NCI-H82 treated with DMSO at 0.1 percent for 48 hours (cell line): ENCODE data around the gene SURF4.
"Not testable (repeated sequence)": the region's sequence is repeated elsewhere in the genome, so short reads cannot be mapped to it uniquely, and the experiment has no call there.

Source experiments
- DNase-seq: peaks from one replicate; lab custom pipeline; 2025; ENCODE audit not compliant: unreplicated experiment; lab: John Stamatoyannopoulos, UW

Gene SURF4

DNA sequence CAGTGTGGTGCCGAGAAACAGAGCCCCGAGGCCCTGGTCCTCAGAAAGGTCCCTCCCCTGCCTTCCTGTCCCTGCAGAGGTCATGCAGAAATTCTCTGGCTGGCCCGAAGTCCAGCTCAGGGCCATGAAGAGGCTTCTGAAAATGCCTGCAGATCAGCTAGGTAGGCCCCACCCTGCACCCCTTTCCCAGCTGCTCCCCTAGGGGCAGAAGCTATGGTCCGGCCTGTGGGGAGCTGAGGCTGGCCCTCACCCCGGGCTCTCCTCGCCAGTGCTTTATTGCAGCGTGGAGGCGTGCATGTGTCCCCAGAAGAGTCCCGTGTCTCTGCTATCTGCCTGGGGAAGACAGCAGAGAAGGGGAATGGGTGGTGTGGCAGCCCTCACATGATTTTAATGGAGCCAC lies 22.0 kb upstream of the SURF4 start:
- no peak for DNase-seq

DNA sequence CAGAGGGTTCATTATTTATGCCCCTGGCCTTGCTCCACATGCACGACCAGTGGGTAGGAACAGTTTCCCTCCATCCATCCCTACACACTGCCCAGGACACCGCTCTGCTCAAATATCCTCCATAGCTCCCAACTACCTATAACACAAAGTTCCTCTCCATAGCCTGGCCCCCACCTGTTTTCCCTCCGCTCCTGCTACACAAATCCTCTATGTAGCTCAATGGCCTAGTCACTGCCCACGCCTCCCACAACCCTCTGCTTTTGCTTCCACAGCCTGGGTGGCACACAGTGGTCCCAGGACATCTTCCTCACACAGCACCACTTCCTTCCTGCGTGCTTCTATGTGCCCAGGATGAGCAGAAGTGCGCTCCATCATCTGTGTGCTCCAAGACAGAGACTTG lies 21.5 kb upstream of the SURF4 start:
- no peak for DNase-seq

DNA sequence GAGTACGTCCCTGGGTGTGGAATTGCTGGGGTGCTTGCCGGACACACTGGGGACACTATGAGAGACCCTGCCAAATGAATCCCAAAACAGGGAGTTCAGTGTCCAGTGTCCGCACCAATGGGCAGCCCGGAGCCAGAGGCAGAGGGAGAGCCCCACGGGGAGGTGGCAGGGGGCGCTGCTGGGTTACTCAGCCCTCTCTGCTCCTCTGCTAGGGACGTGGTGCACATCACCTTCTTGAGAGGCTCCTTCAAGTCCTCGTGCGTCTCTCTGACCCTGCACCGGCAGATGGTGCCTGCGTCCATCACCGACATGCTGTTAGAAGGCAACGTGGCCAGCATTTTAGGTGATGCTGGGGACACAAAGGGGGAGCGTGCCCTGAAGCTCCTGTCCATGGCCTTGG lies 21.1 kb upstream of the SURF4 start:
- DNase-seq, result no peak

DNA sequence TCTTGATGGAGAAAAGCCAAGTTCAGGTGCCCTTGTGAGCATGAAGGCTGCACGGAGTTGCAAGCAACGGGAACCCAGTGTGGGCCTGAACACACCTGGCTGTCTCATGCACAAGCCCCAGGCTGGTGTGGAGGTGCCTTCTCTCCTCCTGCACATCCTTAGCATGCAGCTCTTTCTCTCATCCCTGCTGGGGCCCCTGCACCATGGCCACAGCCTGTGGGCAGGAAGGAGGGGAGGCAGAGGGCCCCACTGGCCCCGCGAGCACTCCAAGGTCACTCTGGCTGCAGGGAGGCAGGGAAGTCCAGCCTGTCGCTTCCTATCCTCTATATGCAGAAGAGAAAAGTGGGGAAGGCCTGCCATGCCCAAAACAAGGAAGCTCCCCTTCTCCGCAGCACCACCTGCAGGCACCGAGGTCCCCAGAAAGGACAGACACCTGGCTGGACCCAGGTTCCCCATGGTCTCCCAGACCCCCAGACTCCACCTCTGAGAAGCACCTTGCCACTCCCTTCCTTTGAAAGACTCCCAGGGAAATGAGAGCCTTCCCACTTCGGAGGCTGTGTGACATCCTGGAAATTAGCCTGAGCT lies 18.9 kb upstream of the SURF4 start:
- no peak for DNase-seq

DNA sequence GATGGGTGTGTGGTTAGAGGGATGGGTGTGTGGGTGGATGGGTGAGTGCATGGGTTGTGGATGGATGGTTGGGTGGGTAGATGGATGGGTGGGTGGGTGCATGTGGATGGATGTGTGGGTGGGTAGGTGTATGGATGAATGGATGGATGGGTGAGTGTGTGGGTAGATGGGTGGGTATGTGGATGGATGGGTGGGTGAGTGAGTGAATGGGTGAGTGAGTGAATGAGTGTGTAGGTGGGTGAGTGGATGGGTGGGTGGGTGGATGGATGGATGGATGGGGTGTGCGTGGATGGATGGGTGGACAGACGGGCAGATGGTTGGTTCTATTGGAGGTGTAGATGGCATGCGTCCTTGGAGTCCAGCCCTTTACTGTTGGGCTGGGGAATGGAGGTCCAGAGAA lies 17.5 kb upstream of the SURF4 start:
- no peak for DNase-seq

DNA sequence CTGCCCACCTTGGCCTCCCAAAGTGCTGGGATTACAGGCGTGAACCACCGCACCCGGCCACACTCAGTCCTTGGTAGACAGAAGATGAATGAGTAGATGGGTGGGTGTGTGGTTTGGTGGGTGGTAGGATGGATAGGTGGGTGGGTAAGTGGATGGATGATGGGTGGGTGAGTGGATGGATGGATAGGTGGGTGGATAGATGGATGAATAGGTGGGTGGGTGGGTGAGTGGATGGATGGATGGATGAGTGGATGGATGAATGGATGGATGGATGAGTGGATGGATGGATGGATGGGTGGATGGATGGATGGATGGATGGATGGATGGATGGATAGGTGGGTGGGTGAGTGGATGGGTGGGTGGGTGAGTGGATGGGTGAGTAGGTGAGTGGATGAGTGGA lies 16.4 kb upstream of the SURF4 start:
- not testable (repeated sequence) for DNase-seq

DNA sequence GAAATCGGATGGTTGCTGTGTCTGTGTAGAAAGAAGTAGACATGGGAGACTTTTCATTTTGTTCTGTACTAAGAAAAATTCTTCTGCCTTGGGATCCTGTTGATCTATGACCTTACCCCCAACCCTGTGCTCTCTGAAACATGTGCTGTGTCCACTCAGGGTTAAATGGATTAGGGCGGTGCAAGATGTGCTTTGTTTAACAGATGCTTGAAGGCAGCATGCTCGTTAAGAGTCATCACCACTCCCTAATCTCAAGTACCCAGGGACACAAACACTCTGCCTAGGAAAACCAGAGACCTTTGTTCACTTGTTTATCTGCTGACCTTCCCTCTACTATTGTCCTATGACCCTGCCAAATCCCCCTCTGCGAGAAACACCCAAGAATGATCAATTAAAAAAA lies 15.6 kb upstream of the SURF4 start:
- DNase-seq, result not testable (repeated sequence)

DNA sequence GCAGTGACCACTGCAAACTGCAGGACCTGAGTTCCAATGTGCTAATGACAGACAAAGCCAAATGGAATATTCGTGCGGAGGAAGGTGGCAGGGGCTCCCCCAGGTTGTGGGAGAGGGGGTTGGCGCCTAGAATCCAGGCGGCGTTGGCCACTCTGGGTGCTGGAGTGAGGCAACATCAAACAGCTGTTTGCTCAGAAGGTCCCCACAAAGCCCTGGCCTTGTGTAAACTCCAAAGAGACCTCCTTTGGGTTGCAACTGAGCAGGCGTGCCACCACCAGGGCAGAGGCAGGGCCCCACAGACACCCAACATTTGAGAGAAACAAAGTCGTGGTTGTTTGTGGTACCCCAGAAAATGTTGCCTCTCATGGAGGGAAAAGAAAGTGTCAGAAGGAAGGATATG lies 14.9 kb upstream of the SURF4 start:
- DNase-seq, result no peak

DNA sequence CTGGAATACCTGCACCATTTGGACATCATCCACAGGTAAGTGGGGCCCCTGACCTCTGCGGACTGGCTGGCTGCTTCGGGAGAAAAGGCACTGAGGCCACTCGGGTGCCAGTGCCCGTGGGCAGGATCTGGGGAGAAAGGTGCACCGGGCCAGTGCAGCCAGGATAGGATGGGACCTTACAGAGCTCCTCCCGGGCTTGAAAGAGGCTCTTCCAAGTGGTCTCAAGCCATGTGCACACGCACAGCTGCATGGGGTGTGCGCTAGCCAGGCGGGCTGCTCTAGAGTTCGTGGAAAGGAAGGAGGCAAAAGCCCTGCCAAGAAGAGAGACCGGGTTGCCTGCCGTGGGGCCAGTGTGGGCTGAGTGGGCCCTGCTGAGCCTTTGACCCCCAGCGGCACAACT lies 13.7 kb upstream of the SURF4 start:
- DNase-seq, result no peak

DNA sequence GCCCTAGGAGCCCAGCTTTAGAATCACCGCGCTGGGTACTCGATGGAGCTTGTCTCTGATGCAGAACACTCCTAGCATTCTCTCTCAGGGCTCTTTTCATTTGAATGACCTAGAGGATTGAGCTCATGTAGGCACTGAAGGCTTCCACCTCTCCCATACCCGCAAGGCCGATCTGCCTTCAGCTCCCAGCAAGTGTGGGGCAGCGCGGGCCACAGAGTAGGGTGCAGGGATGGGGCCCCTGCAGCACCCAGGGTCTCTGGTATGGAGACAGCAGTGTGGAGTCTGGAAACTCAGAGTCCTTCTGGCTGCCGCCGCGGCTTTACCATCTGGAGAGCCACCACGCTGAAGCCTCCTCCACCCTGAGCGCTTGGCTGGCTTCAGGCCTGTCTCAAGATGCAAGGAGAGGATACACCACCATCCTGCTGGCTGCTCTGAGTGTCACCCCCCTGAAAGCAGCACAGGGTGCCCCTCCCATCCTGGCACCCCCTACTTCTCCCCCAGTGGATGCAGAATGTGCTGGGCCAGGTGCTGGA lies 13.2 kb upstream of the SURF4 start:
- no peak for DNase-seq

DNA sequence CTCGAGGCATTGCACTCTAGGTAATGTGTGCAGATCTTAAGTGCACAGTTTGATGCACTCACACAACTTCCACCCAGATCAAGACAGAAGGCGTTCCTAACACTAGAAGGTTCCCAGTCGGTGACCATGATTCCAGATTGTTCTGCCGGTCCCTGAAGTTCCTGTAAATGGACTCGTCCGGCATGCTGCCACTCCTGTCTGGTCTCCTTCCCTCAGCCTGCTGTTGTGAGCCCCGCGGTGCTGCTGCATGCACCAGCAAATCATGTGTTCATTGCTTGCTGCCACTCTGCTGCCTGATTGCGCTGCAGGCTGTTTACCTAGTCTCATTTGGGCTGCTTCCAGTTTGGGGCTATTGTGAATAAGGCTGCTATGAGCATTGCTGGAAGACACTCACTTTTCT lies 11.8 kb upstream of the SURF4 start:
- DNase-seq, result no peak

DNA sequence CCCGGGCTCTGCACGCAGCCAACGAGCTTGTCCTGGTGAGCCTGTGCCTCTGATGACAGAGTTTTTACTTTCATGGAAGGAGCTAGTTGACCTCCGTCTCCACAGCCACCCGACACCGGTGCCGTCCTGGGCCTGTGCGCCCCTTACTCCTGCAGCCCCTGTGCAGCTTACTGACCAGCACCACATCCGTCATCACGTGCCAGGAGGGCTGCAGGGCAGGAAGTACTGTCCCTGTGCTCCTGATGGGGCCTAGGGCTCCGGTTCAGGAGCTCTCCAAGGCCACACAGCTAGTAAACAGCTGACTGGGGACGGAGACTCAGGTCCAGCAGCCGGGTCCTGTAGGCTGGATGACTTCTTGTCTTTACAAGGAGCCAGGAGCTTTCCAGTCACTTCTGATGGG lies 10.5 kb upstream of the SURF4 start:
- DNase-seq, result no peak

DNA sequence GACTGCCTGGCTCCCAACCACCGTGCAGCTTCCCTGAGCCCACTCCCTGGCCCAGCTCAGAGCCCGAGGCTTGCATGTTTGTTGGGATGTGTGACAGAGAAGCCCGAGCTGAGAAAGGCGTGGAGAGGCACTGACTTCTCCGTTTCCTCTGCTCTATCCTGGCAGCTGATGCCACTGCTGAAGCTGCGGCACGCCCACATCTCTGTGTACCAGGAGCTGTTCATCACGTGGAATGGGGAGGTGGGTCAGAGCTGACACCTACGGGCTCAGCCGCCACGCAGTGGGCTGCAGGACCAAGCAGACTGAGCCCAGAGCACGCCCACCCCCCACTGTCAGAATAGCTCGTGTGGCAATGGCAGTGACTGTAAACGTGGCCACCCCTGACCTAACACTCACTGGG lies 9.6 kb upstream of the SURF4 start:
- no peak for DNase-seq

DNA sequence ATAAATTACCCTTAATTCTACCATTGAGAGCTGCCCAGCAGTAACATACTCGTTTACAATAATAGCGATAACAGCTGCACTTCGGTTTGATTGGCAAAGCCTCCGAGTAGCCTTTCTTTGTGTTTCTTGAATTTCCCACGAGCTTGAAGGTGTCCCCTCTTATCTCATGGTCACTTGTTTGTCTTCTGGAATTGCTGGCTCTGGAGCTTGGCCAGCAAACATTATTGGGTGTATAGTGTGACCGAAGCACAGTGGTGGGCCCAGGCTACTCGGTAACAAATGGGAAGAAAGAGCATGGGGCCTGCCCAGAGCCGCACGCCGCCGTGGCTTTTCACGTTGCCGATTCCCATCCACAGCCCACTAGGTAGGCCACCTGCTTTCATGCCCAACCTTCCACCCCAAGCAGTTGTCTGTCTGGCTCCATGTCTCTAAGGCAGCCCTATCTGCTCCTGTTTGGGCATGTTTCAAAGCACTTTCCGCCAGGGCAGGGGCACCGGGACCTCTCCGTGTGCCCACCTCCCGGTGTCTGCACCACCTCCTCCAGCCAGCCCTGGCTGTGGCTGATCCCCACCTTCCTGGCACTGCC lies 9.0 kb upstream of the SURF4 start:
- DNase-seq, result no peak

DNA sequence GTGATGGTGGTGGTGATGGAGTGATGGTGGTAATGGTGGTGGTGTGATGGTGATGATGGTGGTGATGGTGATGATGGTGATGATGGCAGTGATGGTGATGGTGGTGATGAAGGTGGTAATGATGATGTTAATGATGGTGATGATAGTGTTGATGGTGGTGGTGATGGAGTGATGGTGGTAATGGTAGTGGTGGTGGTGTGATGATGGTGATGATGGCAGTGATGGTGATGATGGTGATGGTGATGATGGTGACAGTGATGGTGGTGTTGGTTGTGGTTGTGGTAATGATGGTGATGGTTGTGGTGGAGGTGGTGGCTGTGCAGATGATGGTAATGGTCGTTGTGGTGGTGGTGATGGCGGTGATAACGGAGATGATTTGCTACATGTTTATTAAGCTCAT lies 7.6 kb upstream of the SURF4 start:
- DNase-seq, result no peak

DNA sequence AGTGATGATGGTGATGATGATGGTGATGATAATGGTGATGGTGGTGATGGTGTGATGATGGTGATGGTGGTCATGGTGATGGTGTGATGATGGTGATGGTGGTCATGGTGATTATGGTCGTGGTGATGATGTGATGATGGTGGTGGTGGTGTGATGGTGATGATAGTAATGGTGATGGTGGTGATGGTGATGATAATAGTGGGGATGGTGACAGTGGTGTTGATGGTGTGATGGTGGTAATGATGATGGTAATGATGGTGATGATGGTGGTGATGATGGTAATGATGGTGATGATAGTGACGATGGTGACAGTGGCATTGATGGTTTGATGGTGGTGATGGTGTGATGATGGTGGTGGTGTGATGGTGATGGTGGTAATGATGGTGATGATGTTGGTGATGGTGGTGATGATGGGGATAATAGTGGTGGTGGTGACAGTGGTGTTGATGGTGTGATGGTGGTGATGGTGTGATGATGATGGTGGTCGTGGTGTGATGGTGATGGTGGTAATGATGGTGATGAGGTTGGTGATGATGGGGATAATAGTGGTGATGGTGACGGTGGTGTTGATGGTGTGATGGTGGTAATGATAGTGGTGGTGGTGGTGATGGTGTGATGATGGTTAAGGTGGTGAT lies 6.8 kb upstream of the SURF4 start:
- no peak for DNase-seq

DNA sequence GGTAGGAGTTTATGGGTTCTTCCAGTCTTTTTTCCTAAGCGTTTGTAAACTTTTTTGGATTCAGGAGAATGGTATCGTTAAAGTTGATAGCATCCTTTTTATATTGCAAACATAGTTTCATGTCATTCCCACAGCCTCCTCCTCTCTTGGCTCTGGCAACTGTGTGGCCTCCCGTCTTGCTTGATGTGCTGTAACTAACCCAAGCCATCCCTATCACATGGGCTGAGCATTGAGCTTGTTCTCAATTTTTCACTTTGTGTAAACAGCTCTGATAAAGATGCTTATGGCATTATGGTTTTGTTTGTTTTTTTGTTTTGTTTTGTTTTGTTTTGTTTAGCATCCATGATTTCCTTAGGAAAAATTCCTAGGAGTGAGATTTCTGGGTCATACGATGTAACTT lies 4.9 kb upstream of the SURF4 start:
- no peak for DNase-seq

DNA sequence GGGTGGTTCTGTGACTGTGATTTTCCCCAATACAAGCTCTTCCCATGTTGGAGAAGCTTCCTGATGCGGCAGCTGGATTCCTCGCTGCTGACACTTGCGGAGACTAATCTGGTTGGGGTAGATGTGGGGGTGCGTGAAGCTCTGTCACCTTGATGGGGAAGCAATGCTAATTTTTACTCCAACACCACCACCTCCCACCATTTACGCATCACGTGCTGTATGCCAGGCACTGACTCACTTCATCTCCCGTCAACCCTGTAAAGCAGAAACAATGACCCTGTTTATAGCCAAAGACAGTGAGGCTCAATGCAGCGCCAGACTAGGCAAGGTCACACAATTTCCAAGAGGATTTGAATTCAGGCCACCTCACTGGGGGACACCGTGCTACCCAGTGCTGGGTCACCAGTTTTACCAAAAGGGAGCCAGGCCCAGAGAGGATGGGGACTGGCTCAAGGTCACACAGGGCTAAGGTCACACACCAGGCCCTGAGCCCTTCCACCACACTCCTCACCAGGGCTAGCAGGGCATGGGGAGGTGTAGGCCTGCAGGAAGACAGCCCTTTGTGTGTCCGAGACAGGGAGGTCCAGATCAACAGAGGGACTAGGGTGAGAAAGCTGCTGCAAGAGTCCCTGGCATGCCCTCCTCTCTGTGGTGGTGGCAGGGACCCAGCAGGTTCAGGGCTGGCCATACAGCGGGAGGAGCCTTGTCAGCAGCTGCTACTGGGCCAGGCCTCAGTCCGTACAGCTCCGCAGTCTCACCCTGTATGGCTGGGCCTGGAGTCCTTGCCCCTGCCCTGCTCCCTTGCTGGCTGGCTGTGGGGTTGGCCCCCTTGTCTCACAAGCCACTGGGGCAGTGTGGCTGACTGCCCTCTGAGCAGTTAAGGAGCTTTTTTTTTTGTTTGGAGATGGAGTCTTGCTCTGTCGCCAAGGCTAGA lies 3.6 kb upstream of the SURF4 start:
- DNase-seq, result no peak

DNA sequence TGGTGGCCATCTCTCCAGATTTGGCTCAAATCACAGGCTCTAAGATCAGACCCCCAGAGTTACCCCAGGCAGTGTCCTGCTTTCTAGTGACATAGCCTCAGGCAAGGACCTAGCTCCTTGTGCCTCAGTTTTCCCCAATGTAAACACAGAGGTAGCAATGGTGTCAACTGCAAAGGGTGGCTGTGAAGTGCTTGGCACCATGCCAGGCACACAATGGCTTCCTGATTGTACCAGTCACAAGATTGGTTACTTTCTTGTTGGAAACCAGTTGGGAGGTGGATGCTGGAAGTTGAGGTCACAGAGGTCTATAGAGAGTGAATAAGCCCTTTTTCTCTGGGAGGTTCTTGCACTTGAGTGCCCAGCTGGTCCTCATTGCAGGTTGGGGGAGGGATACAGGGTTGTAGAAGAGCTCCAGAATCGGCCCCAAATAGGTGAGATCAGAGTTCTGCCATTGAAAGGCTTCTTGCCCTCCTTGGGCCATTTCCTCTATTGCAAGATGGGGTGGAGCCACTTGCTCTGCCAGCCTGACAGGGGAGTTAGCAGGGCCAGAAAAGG lies 2.6 kb upstream of the SURF4 start:
- no peak for DNase-seq

DNA sequence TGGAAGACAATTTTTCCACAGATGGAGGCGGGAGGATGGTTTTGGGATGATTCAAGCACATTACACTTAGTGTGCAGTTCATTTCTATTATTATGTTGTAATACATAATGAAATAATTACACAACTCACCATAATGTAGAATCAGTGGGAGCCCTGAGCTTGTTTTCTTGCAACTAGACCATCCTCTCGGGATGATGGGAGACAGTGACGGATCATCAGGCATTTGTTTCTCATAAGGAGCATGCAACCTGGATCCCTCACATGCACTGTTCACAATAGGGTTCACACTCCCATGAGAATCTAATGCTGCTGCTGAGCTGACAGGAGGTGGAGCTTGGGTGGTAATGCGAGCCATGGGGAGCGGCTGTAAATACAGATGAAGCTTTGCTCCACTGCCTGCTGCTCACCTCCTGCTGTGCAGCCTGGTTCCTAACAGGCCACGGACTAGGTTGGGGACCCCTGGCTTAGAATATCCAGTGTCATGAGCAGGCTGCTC lies 1.9 kb upstream of the SURF4 start:
- no peak for DNase-seq

DNA sequence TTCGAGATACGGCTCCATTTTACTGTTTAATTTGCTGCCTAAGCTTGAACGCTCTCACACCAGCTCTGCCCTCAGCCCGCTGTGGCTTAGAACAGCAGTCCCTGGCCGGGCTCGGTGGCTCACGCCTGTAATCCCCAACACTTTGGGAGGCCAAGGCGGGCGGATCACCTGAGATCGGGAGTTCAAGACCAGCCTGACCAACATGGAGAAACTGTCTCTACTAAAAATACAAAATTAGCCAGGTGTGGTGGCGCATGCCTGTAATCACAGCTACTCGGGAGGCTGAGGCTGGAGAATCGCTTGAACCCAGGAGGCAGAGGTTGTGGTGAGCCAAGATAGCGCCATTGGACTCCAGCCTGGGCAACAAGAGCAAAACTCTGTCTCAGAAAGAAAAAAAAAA lies 1.4 kb upstream of the SURF4 start:
- not testable (repeated sequence) for DNase-seq
